ENCODE measurements around the gene RSPO4.

- TF ChIP-seq CTCF (conservative IDR thresholded peaks at IDR 0.05 in 1 of 2, IDR thresholded peaks at IDR 0.05 in 1 of 2; ENCODE audit: low read depth in 1 of 2, low read length in 2 of 2) (no peak), EZH2 (IDR thresholded peaks at IDR 0.05; ENCODE audit: low read length, missing control alignments) (no peak)
Measured at GRCh38 chr20:972256-972655, 29.9 kb downstream of the RSPO4 start.

Measured in fibroblast of lung (primary cell).